Pulmonary artery endothelial cell (primary cell): ENCODE data around the gene BID. TPM values are rescaled to one million over a fixed set of nuclear protein-coding genes. Genes with fewer than 3 reads are reported as not detected.

Experiments used
- DNase-seq: peaks from one replicate; pipeline ENCODE4 v3.0.0-alpha.2; 2011; ENCODE audit warnings: low read depth, low spot score
- total RNA-seq: library from RNA; depleted of rRNA; stranded (reverse); fragments of >200 nt; gene quantifications from 2 replicates; pipeline ENCODE4 v1.2.3, GENCODE V29; 2014

Gene BID
- total RNA-seq, 1 donor from 2014 or later, result 65.7 TPM

- DNase-seq, result no peak
Observed at GRCh38 chr22:17783773-17784480, 9.7 kb upstream of the BID start.

DNA sequence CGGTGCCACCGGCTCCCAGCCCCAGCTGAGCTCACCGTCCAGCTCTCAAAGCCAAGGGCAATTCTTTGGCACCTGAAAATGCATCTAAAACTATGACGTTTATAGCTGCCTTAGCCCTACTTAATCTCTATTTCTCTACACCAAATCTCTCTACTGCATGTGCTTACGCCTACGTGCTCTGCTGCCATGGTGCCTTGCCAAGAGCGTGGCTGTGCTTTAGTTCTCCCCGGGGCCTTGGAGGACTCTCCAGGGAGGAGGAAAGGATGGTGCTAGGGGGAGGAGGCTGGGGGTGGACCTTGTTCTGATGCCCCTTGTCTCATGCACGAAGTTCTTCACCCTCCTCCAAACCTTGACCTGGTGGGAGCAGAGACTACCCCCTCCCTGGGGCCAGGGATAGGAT is 9.0 kb upstream of the BID start:
- no peak for DNase-seq

- DNase-seq, result no peak
Observed at GRCh38 chr22:17782621-17783020, 8.4 kb upstream of the BID start.

GRCh38 chr22:17782158-17782557 is 7.9 kb upstream of the BID start:
- no peak for DNase-seq

DNA sequence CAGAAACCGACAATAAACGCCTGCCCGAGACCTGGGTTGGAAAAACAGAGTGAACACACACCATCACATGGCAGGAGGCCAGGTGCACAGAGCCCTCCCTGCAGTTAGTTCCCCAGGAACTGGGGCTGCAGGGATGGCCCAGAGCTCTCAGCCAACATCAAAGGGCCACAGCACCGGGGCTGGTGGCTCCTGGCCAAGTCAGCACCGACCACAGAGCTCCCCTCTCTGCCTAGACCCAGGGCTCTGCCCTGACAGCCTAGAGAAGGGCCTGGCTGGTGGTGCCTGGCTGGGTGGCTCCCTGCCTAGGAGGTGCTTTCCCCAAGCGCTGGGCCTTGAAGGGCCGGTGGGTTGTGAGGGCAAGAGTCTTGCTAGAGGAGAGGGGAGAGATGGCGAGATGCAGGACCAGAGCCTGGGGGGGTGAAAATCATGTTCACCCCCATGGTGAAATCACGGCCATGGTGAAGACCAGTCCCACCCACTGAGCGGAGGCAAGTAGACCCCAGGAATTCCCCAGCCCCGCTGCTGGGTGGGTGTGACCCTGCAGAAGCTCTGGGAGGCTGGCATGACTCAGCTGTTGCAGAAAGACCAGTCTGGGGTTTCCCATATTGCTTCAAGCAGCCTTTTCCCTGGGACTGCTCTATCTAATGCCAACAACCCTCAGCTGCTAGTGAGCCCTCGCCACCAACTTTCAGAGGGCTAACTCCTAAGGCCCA is 7.2 kb upstream of the BID start:
- no peak for DNase-seq

GRCh38 chr22:17780741-17781318 is 6.6 kb upstream of the BID start:
- no peak for DNase-seq

DNA sequence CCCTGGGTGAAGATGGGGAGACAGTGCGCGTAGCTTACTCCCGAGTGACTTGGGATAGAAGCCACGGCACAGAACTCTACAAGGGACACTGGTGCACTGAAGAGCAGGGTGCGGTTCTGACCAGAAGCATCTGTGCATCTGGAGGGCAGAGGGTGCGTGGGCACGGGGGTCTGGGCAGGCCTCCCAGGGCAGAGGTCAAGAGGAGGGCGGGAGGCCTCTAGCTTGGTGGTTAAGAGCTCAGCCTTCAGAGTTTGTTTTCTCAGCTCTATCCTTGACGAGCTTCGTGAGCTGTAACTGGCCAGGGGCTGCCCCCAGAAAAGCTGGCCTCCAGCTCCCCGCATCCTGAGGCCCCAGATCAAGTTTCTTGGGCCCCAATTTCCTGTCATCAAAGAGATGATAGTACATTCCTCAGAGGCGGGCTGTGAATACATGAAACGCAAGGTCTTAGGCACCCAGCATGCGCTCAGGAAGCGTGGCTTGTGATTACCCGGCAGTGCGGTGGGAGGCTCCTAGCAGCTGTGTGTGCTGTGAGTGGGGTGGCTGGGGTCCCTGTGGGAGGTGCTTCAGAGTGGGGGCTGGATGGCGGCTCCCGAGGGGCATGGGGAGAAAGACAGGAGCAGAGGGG is 6.0 kb upstream of the BID start:
- DNase-seq, result no peak

DNA sequence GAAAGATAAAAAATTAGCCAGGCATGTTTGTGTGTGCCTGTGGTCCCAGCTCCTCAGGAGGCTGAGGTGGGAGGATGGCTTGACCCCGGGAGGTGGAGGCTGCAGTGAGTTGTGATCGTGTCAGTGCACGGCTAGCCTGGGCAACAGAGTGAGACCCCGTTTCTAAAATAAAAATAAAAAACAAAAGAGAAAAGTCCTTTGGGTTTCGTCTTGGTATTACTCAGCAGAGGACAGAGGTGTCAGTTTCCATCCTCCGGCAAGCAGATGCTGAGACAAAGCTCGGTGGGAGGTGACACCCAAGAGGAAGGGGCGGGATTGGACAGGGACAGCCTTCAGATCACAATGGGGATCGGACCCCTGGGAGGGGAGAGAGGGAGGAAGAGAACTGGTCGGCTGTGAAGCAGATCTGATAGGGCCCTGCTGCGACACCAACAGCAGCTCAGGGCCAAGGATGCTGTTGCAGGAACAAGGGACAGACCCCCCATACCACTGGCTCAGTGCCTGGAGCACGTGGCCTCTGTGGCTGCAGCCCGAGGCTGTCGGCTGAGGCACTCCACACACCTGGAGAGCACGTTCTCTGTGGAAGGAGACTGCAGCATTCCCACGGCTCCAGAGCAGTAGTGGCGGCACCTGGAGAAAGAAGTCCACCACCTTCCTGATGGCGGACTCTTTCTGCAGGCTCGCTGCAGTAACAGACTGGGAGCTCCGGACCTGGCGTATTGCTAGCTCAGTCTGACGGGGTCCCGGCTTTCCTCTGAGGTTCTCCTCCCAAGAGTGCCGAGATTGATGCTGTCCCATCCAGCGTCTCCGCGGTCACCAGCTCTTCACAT is 5.2 kb upstream of the BID start:
- no peak for DNase-seq

- DNase-seq, result no peak
Observed at GRCh38 chr22:17778412-17778976, 4.2 kb upstream of the BID start.

DNA sequence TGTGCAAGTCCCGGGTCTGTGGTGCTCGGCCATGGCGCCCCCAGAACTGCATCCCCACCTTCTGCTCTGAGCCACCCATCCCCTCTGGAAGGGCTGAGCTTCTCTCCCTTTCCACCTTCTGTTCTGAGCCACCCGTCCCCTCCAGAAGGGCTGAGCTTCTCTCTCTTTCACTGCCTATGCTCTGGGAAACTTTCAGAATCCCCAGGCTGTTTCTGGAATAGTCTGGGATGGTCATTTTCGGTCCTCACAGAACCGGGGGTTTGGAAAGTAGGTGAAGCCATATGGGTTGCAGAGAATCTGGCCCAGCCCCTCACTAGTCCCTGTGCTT is 3.4 kb upstream of the BID start:
- no peak for DNase-seq

- DNase-seq, result no peak
Observed at GRCh38 chr22:17777005-17777716, 2.9 kb upstream of the BID start.

DNA sequence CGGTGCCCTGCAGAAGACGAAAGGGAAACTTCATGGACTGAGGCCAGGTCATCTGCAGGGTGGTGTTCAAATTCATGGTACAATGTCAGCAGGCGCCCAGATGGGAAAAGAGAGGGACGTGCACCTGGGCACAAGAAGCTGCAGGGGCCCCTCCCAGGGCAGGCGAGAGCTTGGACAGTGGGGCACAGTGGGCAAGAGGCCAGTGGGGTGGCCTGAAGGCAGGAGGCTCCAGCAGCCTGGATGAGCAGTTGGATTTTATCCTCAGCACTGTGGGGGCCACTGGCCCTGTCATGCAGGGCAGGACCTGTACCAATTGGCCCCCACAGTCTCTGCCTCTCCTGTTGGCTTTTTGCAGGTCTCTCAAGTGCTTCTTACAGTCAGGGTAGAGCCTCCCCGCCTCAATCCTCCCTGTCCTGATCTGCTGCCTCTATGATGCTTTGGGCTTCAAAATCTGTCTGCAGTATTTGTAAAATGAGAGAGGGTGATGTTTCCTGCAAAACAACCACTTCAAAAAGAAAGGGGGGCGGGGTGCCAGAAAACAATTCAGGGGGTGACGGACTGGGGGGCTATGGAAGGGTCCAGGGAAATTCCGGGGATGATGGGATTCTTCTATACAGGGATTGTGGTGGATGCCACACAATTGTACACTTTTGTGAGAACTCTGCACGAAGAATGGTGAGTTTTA is 1.7 kb upstream of the BID start:
- DNase-seq, result no peak

DNA sequence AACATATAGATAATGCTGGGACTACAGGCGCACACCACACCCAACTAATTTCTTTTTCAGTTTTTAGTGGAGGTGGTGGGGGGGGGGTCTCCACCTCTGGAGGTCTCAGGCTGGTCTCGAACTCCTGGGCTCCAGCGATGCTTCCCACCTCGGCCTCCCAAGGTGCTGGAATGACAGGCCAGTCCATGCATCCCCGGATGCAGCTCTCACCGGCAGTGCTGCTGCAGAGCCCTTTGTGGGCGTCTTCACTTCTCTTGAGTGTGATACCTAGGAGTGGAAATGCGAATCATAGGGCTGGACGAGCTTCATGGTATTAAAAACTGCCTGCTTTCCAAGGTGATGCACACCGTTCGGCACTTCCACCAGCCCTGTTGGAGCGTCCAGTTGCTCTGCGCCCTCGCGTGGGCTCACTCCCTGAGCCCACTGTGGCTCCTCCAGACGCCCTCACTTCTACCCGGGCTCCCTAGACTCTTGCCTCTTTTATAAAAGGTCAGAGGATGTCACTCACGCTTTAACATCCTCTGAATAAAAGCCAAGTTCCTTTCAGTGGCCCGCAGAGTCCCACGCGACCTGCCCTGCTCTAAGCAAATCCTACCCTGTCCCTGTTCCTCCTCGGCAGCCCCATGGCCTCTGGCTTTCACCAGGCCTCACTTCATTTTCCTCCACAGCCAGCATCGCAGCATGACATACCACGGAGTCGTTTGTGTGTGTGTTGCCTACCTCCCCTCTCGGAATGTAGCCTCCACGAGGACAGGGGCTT is 837 bp upstream of the BID start:
- DNase-seq, result no peak

GRCh38 chr22:17773606-17774205 is 563 bp downstream of the BID start:
- no peak for DNase-seq

- DNase-seq, result no peak
Observed at GRCh38 chr22:17772958-17773605, 1.2 kb downstream of the BID start.

GRCh38 chr22:17772249-17772957 is 1.9 kb downstream of the BID start:
- DNase-seq, result no peak

GRCh38 chr22:17770180-17771077 is 3.8 kb downstream of the BID start:
- no peak for DNase-seq
